ENCODE data around the gene TRIM21.
"Not testable (repeated sequence)": the region's sequence is repeated elsewhere in the genome, so short reads cannot be mapped to it uniquely, and the experiment has no call there.

- not testable (repeated sequence) for TF ChIP-seq CTCF, EZH2phosphoT487, EZH2 (IDR thresholded peaks at IDR 0.05)
Measured at GRCh38 chr11:4348142-4348541, 45.4 kb downstream of the TRIM21 start.

Measured in neural progenitor cell (in vitro differentiated cells).